Nephron progenitor cell (in vitro differentiated cells): Measurements from ENCODE around the gene NACC1.

Experiments used
- DNase-seq: peaks from one replicate; pipeline ENCODE4 v3.0.0; 2021
- H3K27ac Mint-ChIP-seq: 2 replicates; pipeline ENCODE4 v1.8.0; 2021; ENCODE audit warnings: mild to moderate bottlenecking, moderate library complexity, mixed read lengths
- H3K27me3 Mint-ChIP-seq: 2 replicates; pipeline ENCODE4 v1.8.0; 2021; ENCODE audit warnings: mild to moderate bottlenecking, low read depth, mixed read lengths; ENCODE audit not compliant: poor library complexity
- H3K36me3 Mint-ChIP-seq: 2 replicates; pipeline ENCODE4 v1.8.0; 2021; ENCODE audit warnings: low read depth, mixed read lengths
- H3K4me1 Mint-ChIP-seq: 2 replicates; pipeline ENCODE4 v1.8.0; 2021; ENCODE audit warnings: mixed read lengths
- H3K4me3 Mint-ChIP-seq: 2 replicates; pipeline ENCODE4 v1.8.0; 2021; ENCODE audit warnings: mild to moderate bottlenecking, moderate library complexity, mixed read lengths
- H3K9me3 Mint-ChIP-seq: 2 replicates; pipeline ENCODE4 v1.8.0; 2021; ENCODE audit warnings: mild to moderate bottlenecking, moderate library complexity, mixed read lengths
- TF ChIP-seq, protein P1 (sequence below): fragments of 200-600 bp; sonication (generic); IDR thresholded peaks from 2 replicates; pipeline ENCODE4 v1.5.0; 2021; ENCODE audit warnings: antibody characterized with exemption

The NACC1 gene

DNA sequence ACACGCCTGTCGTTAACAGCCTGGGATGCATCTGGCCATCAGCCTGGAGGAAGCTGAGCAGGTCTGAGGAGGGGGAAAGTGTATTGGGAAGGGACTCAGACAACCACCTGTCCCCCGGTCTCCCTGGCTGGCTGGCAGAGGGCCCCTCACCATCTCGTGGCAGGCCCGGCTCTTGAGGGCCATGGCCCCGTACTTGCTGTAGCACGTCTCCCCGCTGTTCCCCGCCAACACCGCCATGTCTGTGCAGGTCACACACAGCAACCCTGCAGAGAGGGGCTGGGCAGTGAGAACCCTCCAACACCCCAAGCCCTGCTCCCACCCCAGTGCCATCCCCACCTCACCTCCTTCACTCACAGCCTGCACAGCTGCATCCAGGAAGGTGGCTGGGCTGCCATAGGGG lies 5.5 kb upstream of the NACC1 start:
- TF ChIP-seq, protein P1, sequence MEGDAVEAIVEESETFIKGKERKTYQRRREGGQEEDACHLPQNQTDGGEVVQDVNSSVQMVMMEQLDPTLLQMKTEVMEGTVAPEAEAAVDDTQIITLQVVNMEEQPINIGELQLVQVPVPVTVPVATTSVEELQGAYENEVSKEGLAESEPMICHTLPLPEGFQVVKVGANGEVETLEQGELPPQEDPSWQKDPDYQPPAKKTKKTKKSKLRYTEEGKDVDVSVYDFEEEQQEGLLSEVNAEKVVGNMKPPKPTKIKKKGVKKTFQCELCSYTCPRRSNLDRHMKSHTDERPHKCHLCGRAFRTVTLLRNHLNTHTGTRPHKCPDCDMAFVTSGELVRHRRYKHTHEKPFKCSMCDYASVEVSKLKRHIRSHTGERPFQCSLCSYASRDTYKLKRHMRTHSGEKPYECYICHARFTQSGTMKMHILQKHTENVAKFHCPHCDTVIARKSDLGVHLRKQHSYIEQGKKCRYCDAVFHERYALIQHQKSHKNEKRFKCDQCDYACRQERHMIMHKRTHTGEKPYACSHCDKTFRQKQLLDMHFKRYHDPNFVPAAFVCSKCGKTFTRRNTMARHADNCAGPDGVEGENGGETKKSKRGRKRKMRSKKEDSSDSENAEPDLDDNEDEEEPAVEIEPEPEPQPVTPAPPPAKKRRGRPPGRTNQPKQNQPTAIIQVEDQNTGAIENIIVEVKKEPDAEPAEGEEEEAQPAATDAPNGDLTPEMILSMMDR = no peak
- no peak for DNase-seq
- Mint-ChIP-seq H3K27me3 (no peaks in the 10 kb centered on the region), H3K27ac (no peak overlapping the region), H3K36me3 (peaks cover 2% of the 10 kb centered on the region), H3K4me3 (no peak overlapping the region), H3K9me3 (no peaks in the 10 kb centered on the region), H3K4me1 (peaks cover 23% of the 10 kb centered on the region)

GRCh38 chr19:13115936-13116281 lies 2.2 kb upstream of the NACC1 start:
- Mint-ChIP-seq H3K9me3 (no peaks in the 10 kb centered on the region), H3K36me3 (no peaks in the 10 kb centered on the region), H3K27me3 (no peaks in the 10 kb centered on the region), H3K4me3 (peak overlapping the region; percentile 96), H3K27ac (peak overlapping the region; percentile 99), H3K4me1 (peaks cover 46% of the 10 kb centered on the region)
- TF ChIP-seq, protein P1 = no peak
- peak; percentile 40 for DNase-seq

DNA sequence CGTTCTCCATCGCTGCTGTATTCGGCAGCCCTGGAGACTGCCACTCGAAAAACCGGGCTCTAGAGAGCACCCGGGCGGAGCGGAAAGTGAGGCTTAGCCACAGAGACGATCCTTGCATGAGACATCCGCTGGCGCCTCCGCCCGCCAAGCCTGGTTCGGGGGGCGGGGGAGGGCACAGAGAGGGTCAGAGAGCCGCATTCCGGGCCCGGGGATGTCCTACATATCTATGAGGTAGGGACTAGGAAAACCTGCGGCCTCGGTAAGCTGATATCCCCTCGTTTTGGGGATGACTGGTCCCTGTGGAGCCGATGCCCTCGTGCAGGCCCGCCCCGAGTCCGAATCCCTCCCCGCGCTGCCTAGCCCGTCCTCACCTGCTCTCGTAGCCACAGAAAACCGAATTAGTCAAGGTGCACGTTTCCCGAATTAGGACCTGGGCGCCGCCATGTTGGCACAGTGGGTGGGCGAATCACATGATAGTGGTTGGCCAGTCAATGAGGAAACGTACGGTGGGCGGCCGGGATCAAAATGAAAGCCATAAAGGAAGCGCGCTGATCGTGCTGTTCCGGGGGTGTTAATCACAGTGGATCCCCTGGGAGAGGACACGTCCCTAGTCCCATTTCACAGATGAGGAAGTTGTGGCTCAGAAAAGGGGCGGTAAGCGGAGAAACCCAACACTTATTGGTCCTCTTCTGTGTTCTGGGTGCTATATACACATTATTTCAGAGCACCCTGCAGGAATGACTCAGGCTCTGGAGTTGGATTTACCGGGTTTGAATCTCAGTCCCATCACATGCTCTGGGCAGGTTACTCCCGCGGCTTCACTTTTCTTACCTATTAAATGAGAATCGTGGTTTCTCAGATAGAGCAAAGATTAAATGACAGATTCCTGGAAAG lies 1.5 kb upstream of the NACC1 start, which contains the start of gene TRMT1:
Gene TRMT1 (minus strand): TSS at position 459 of the 894 bp plus-strand sequence. CDS start 341 bp downstream, at position 118.
- peak; percentile 87 for DNase-seq
- H3K9me3 Mint-ChIP-seq = no peaks in the 10 kb centered on the region
- H3K27me3 Mint-ChIP-seq = no peaks in the 10 kb centered on the region
- peaks cover 52% of the 10 kb centered on the region for H3K4me1 Mint-ChIP-seq
- peak within 1 kb of the TSS; percentile 96 for H3K4me3 Mint-ChIP-seq
- peak within 1 kb of the TSS; percentile 99 for H3K27ac Mint-ChIP-seq
- TF ChIP-seq, protein P1 = no peak
- H3K36me3 Mint-ChIP-seq = no peaks in the 10 kb centered on the region

- DNase-seq = no peak
- TF ChIP-seq, protein P1 = no peak
- H3K27ac Mint-ChIP-seq = no peak overlapping the region
- no peaks in the 10 kb centered on the region for H3K27me3 Mint-ChIP-seq
- peaks cover 59% of the 10 kb centered on the region for H3K4me1 Mint-ChIP-seq
- peak overlapping the region; percentile 96 for H3K4me3 Mint-ChIP-seq
- peaks cover 5% of the 10 kb centered on the region for H3K36me3 Mint-ChIP-seq
- no peaks in the 10 kb centered on the region for H3K9me3 Mint-ChIP-seq
These were observed 790 bp upstream of the NACC1 start for GRCh38 chr19:13117176-13117771.

GRCh38 chr19:13118424-13119193 lies 545 bp downstream of the NACC1 start:
- Mint-ChIP-seq H3K9me3 (no peaks in the 10 kb centered on the region), H3K27me3 (no peaks in the 10 kb centered on the region), H3K4me3 (peak overlapping the region; percentile 90), H3K27ac (no peak overlapping the region), H3K36me3 (peaks cover 5% of the 10 kb centered on the region), H3K4me1 (peaks cover 71% of the 10 kb centered on the region)
- TF ChIP-seq, protein P1 = no peak
- DNase-seq = peak; percentile 84
